Measurements from ENCODE around the gene MAML1. TPM values are rescaled to one million over a fixed set of nuclear protein-coding genes. Genes with fewer than 3 reads are reported as not detected.

MAML1 gene
- total and polyA plus RNA-seq, 2 experiments from 2014 or later, result 14.4 to 35.8 TPM

GRCh38 chr5:179797741-179798140 is 65.1 kb downstream of the MAML1 start:
- no peak for TF ChIP-seq CTCF (IDR thresholded peaks at IDR 0.05; ENCODE audit: low read depth, low read length)
- Histone ChIP-seq H3K27ac (no peak overlapping the region), H3K4me1 (ENCODE audit: low read depth) (peaks cover under 1% of the 10 kb centered on the region), H3K36me3 (peaks cover 7% of the 10 kb centered on the region), H3K9me3 (ENCODE audit: low read depth) (no peaks in the 10 kb centered on the region), H3K27me3 (no peaks in the 10 kb centered on the region), H3K4me3 (no peak overlapping the region)
- no peak for DNase-seq (ENCODE audit: low read depth in 1 of 2, low spot score in 1 of 2)

GRCh38 chr5:179798144-179798770 is 65.6 kb downstream of the MAML1 start:
- H3K9me3 ChIP-seq (ENCODE audit: low read depth), result no peaks in the 10 kb centered on the region
- no peak overlapping the region for H3K4me3 ChIP-seq
- H3K27me3 ChIP-seq, result no peaks in the 10 kb centered on the region
- H3K4me1 ChIP-seq (ENCODE audit: low read depth), result peaks cover 6% of the 10 kb centered on the region
- TF ChIP-seq CTCF (IDR thresholded peaks at IDR 0.05; ENCODE audit: low read depth, low read length), result no peak
- no peak for DNase-seq (ENCODE audit: low read depth in 1 of 2, low spot score in 1 of 2)
- H3K27ac ChIP-seq, result no peak overlapping the region
- peaks cover 7% of the 10 kb centered on the region for H3K36me3 ChIP-seq

- Histone ChIP-seq H3K36me3 (peaks cover 7% of the 10 kb centered on the region), H3K9me3 (ENCODE audit: low read depth) (no peaks in the 10 kb centered on the region), H3K4me1 (ENCODE audit: low read depth) (peaks cover 13% of the 10 kb centered on the region), H3K27me3 (no peaks in the 10 kb centered on the region), H3K27ac (no peak overlapping the region), H3K4me3 (no peak overlapping the region)
- no peak for TF ChIP-seq CTCF (IDR thresholded peaks at IDR 0.05; ENCODE audit: low read depth, low read length)
- no peak for DNase-seq (ENCODE audit: low read depth in 1 of 2, low spot score in 1 of 2)
Measured at GRCh38 chr5:179798771-179799643, 66.4 kb downstream of the MAML1 start.

GRCh38 chr5:179799644-179799973 is 67.0 kb downstream of the MAML1 start:
- no peak for TF ChIP-seq CTCF (IDR thresholded peaks at IDR 0.05; ENCODE audit: low read depth, low read length)
- Histone ChIP-seq H3K36me3 (peaks cover 7% of the 10 kb centered on the region), H3K27me3 (no peaks in the 10 kb centered on the region), H3K27ac (no peak overlapping the region), H3K9me3 (ENCODE audit: low read depth) (no peaks in the 10 kb centered on the region), H3K4me1 (ENCODE audit: low read depth) (peaks cover 18% of the 10 kb centered on the region), H3K4me3 (no peak overlapping the region)
- DNase-seq (ENCODE audit: low read depth in 1 of 2, low spot score in 1 of 2), result no peak

GRCh38 chr5:179800071-179800695 is 67.6 kb downstream of the MAML1 start:
- Histone ChIP-seq H3K4me3 (no peak overlapping the region), H3K36me3 (peaks cover 7% of the 10 kb centered on the region), H3K27ac (no peak overlapping the region), H3K4me1 (ENCODE audit: low read depth) (peaks cover 22% of the 10 kb centered on the region), H3K9me3 (ENCODE audit: low read depth) (no peaks in the 10 kb centered on the region), H3K27me3 (no peaks in the 10 kb centered on the region)
- no peak for DNase-seq (ENCODE audit: low read depth in 1 of 2, low spot score in 1 of 2)
- no peak for TF ChIP-seq CTCF (IDR thresholded peaks at IDR 0.05; ENCODE audit: low read depth, low read length)
